Renal cortical epithelial cell (primary cell): ENCODE data around the gene CTNNBL1. TPM values are rescaled to one million over a fixed set of nuclear protein-coding genes. Genes with fewer than 3 reads are reported as not detected.

Experiments used
- DNase-seq: peaks from one replicate; pipeline ENCODE4 v3.0.0-alpha.2; 2011; ENCODE audit warnings: low read depth
- total RNA-seq: library from RNA; depleted of rRNA; stranded (reverse); fragments of >200 nt; gene quantifications from 2 replicates; pipeline ENCODE4 v1.2.3, GENCODE V29; 2014

Gene CTNNBL1
- total RNA-seq, 1 donor from 2014 or later, result 29.4 TPM

DNA sequence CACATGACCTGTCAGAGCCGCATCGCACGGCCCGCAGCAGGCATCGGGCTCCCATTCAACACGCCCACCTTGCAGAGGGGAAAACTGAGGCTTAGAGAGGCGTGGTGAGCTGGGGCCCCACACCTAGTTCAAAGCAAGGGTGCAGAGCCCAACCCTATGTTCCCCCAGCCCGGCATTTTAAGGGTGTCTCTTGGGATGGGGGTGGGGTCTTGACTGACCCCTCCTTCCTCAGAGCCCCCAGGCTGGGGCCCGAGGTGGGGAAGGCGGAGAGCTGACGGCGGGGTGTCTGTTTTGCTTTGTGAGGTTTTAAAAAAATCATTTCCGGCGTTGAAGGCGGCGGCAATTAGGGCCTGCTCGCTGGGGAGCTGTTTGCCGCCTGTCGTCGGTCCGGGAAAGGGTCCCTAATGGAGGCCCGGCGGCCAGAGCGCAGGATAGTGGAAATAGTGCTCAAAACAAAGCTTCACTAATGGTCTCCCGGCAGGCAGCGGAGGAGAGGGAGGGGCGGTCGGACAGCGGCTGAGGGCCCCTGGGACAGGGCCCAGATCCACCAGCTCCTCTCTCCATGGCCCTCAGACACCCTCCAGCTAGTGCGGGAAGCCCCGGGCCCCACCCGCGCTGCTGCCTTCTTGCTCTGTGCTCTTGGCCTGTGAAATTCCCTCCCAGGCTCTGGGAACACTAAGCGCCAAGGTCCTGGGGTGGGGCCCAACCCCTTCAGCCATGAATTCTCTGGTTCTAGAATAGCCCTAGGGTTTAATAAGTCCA, 221.0 kb downstream of the CTNNBL1 start:
- no peak for DNase-seq

- DNase-seq, result no peak
Measured at GRCh38 chr20:37915434-37915787, 221.6 kb downstream of the CTNNBL1 start.

DNA sequence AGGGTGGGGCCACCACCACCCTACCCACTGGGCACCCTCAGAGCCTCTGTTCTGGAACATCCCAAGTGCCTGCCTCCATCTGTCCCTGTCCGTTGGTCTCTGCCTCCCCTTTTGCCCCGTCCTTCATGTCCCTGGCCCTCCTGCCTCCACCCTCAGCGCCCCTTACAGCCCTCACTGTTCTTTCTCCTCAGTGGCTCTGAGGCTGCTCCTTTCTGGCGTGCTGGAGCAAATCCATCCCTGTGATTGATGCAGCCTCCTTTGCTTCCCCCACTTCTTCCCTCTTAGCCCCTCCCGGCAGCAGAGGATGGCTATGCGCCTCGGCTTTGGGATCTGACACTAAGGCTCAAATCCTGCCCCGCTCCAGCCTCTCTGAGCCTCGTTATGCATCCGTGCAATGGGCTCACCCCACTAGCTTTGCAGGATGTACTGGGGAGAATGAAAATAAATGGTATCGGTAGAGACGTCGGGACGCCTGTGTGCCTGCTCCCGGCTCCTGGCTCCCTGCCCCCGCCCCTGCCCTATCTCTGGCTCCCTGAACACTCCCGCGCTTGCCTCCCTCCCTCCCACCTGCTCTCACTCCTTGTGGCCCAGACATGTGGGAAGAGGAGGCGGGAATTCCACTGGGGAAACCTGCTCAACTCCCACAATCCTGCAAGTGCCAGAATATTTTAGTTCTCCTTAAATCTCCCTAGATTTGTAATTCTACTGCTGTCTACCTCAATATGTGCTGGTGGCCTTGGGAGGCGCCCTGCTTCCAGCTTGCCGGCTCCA, 222.2 kb downstream of the CTNNBL1 start:
- no peak for DNase-seq

GRCh38 chr20:37917461-37917860, 223.6 kb downstream of the CTNNBL1 start:
- no peak for DNase-seq

DNA sequence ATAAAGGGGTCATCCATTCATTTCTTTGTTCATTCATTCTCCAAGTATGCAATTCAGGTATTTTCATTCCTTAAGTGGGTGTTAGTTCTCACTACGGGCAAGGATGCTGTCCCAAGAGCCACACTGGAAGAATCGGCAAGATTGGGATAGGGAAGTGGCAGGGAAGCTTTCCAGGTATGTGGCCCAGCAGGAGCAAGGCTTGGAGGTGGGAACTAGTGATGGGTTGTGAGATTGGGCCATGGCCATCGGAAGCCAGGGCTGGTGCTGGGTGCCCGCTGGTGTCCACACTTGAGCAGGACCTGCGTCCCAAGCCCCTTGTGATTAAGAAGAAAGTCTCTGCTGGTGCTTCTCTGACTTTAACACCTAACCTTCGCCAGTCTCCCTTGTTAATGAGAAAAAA, 224.2 kb downstream of the CTNNBL1 start:
- DNase-seq, result no peak

GRCh38 chr20:37919389-37920040, 225.7 kb downstream of the CTNNBL1 start:
- DNase-seq, result no peak

GRCh38 chr20:37920270-37920669, 226.4 kb downstream of the CTNNBL1 start:
- DNase-seq, result no peak

DNA sequence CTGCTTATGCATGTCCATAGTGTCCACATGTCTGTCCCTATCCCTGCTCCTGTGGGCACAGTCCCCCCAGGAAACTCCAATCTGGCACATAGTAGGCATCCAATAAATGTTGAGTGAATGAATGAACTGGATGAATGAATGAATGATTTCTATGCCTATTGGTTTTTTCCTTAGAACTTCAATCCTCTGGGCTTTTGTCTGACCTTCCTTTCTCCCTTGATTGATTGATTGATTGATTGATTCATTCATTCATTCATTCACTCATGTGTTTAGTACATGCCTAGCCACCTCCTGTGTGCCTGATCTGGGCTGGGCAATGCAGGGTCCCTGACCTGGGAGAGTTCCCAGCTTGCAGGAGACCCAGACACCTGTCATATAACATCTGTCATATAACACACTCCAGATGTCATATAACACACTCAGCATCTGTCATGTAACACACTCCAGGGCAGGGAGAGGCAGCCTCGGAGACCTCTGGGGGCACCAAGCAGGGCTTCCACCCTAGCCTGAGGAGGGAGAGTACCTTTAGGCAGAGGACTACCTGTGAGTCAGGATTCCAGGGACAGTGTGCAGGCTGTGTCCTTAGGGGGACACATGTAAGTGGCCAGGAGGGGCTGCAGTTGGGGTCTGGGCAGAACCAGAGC, 227.0 kb downstream of the CTNNBL1 start:
- DNase-seq, result no peak

GRCh38 chr20:37921341-37921929, 227.6 kb downstream of the CTNNBL1 start:
- no peak for DNase-seq

Other genes starting within 250 kb of the CTNNBL1 start
- gene NNAT, start 172.8 kb upstream of the CTNNBL1 start, total RNA-seq, result 0.35 and 1.4 TPM in 2 replicates
- gene BLCAP, start 166.2 kb upstream of the CTNNBL1 start, total RNA-seq, result 22.7 and 43.4 TPM in 2 replicates
- gene VSTM2L, start 209.1 kb downstream of the CTNNBL1 start, total RNA-seq, result 8.0 and 12.7 TPM in 2 replicates